GM12872 (cell line): Measurements from ENCODE around the gene CANT1.

Experiments used
- TF ChIP-seq, protein P1 (sequence below): IDR thresholded peaks from 3 replicates; pipeline ENCODE4 v1.5.1; 2011; ENCODE audit warnings: low read depth, mild to moderate bottlenecking, low read length, moderate library complexity; ENCODE audit not compliant: insufficient read depth

CANT1 gene

DNA sequence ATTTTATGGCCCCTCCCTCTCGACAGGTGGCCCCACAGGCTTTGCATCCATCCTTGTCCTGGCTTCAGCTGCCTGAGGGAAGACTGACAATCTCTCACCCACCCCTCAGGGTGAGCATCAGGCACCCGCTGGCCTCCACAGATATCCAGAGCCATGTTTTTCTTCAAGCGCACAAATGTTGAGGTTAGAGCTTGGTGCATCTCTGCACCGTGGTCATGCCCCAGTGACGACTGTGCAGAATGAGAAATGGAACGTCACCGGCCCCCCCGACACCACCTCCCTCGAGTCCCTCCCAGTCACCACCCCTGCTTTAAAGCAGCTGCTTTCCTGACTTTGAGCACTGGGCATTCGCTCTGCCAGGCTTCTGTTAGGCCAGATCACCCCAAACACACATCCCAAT, 64.6 kb downstream of the CANT1 start:
- TF ChIP-seq, protein P1, sequence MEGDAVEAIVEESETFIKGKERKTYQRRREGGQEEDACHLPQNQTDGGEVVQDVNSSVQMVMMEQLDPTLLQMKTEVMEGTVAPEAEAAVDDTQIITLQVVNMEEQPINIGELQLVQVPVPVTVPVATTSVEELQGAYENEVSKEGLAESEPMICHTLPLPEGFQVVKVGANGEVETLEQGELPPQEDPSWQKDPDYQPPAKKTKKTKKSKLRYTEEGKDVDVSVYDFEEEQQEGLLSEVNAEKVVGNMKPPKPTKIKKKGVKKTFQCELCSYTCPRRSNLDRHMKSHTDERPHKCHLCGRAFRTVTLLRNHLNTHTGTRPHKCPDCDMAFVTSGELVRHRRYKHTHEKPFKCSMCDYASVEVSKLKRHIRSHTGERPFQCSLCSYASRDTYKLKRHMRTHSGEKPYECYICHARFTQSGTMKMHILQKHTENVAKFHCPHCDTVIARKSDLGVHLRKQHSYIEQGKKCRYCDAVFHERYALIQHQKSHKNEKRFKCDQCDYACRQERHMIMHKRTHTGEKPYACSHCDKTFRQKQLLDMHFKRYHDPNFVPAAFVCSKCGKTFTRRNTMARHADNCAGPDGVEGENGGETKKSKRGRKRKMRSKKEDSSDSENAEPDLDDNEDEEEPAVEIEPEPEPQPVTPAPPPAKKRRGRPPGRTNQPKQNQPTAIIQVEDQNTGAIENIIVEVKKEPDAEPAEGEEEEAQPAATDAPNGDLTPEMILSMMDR: no peak

DNA sequence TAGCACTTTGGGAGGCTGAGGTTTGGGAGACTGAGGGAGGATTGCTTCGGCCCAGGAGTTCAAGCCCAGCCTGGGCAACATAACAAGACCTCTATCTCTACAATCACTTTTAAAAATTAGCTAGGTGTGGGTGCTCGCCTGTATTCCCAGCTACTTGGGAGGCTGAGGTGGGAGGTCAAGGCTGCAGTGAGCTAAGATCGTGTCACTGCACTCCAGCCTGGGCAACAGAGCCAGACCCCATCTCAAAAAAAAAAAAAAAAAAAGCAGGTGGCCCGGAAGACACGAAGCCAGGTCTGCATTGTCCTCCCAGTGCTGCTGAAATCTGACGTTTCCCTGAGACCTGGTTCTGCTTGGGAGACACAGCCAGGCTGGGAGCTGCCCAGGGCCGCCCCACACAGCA, 65.5 kb downstream of the CANT1 start:
- TF ChIP-seq, protein P1: no peak
